Keratinocyte (primary cell): ENCODE measurements around the gene COL20A1.

ENCODE experiments used
- EZH2 ChIP-seq: IDR thresholded peaks from one replicate; pipeline ENCODE4 v1.6.1; 2012; ENCODE audit warnings: inconsistent platforms, mild to moderate bottlenecking, low read length, moderate library complexity
- TF ChIP-seq, protein P1 (sequence below), 3 experiments: IDR thresholded peaks in 1 of 3; conservative IDR thresholded peaks in 1 of 3; optimal IDR thresholded peaks in 1 of 3; 2 replicates in 2 of 3; 3 replicates in 1 of 3; pipeline versions ENCODE3 to v1.5.1; 2011; ENCODE audit warnings: low read length in 3 of 3, mild to moderate bottlenecking in 3 of 3, moderate library complexity in 2 of 3, control low read depth in 1 of 3, inconsistent platforms in 1 of 3; ENCODE audit not compliant: insufficient read depth in 2 of 3; ENCODE audit errors: extremely low read depth in 1 of 3

DNA sequence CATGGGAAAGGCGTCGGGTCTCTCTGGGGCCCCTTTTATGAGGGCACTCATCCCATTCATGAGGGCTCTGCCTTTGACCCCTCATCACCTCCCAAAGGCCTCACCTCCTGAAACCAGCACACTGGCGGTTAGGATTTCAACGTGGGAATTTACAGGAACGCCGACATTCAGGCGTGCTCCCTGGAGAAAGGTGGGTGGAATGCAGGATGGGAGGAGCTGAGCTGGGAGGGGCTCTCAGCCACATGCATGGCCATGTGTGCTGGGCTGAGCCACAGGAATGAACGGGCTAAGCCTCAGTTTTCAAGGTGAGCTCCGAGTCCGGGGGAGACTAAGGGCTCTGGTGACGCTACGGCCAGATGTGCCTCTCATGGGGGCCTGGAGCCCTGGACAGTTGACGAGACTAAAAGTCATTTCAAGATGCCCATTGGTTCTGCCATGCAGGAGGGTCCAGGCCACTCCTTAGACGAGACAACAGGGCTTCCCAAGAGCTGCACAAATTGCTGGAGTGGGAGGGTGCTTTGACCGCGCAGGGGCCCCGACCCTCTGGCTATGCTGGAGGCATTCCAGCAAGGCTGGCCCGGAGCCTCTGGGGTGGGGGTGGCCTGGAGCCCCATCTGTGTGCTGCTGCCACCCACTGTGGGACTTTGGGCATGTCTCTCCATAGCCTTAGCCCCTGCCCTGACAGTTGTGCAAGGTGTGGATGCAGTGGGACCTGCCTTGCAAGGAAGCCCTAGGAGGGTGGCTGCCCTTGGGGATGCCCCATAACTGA, 24.1 kb upstream of the COL20A1 start:
- TF ChIP-seq, protein P1, sequence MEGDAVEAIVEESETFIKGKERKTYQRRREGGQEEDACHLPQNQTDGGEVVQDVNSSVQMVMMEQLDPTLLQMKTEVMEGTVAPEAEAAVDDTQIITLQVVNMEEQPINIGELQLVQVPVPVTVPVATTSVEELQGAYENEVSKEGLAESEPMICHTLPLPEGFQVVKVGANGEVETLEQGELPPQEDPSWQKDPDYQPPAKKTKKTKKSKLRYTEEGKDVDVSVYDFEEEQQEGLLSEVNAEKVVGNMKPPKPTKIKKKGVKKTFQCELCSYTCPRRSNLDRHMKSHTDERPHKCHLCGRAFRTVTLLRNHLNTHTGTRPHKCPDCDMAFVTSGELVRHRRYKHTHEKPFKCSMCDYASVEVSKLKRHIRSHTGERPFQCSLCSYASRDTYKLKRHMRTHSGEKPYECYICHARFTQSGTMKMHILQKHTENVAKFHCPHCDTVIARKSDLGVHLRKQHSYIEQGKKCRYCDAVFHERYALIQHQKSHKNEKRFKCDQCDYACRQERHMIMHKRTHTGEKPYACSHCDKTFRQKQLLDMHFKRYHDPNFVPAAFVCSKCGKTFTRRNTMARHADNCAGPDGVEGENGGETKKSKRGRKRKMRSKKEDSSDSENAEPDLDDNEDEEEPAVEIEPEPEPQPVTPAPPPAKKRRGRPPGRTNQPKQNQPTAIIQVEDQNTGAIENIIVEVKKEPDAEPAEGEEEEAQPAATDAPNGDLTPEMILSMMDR (optimal IDR thresholded peaks at IDR 0.05 in 1 of 3, IDR thresholded peaks at IDR 0.05 in 1 of 3, conservative IDR thresholded peaks at IDR 0.05 in 1 of 3; ENCODE audit: extremely low read depth in 1 of 3, insufficient read depth in 2 of 3, low read length in 3 of 3), result no peak
- no peak for TF ChIP-seq EZH2
